ENCODE measurements around the gene CCNL2.

DNA sequence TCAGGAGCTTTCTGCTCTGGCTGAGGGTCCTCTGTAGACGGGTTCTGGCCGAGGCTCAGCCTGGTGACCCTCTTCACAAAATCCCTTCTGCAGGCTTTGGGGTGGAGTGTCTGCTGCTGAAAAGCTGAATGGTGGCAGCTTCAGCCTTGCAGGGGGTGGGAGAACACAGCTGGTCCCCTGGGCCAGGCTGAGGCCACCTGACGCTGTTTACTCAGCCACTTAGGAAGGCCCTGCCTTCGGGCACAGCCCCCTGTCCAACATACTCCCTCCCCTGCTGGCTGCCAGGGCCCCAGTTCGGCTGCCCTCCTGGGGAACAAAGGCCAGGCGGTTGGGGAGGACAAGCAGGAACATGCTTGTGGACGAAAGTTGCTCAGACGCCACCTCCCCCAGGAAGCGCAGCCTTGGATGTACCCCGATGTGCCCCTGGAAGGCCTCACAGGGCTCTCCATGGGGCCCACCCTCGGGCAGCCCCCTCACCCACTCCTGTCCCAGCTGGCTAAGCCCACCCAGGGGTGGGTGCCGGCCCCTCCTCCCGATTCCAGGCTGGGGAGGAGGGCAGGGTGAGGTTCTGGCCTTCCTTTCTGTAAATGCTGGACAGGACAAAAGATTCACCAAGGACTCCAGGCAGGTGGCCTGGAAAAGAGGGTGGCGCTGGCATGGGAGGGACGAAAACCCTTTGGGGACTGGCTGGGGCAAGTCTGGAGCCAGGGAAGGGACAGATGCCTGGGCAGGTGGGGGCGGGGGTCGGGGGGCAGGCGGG is 22.2 kb upstream of the CCNL2 start, which contains the start of gene ANKRD65:
- TF ChIP-seq CTCF (IDR thresholded peaks at IDR 0.05) (no peak), POLR2A (IDR thresholded peaks at IDR 0.05) (no peak)

All from right lobe of liver (tissue), 4 donors.